ENCODE measurements around the gene NUB1.

- TF ChIP-seq POLR2A (IDR thresholded peaks at IDR 0.05) (no peak), CTCF (IDR thresholded peaks at IDR 0.05) (no peak)
Measured at GRCh38 chr7:151378011-151378410, 36.4 kb downstream of the NUB1 start.
